ENCODE measurements around the gene SLC37A1. TPM values are rescaled to one million over a fixed set of nuclear protein-coding genes. Genes with fewer than 3 reads are reported as not detected.

Gene SLC37A1
- total and polyA plus RNA-seq, 12 donors: 1.8 to 13.2 (median 5.5) TPM

GRCh38 chr21:42582787-42583476, 69.3 kb downstream of the SLC37A1 start:
- 90 to 92% methylated on average over 22 of the region's 22 CpGs for WGBS, 2 donors
- Histone ChIP-seq H3K4me1 (peaks cover 0 to 6% (median 0%) of the 10 kb centered on the region in 9 donors), H3K9me3 (no peaks in the 10 kb centered on the region), H3K36me3 (peaks cover 0 to 6% (median 0%) of the 10 kb centered on the region in 9 donors), H3K4me3 (no peak overlapping the region), H3K27ac (no peak overlapping the region), H3K27me3 (no peaks in the 10 kb centered on the region)
- no peak for ATAC-seq
- TF ChIP-seq, protein P1, sequence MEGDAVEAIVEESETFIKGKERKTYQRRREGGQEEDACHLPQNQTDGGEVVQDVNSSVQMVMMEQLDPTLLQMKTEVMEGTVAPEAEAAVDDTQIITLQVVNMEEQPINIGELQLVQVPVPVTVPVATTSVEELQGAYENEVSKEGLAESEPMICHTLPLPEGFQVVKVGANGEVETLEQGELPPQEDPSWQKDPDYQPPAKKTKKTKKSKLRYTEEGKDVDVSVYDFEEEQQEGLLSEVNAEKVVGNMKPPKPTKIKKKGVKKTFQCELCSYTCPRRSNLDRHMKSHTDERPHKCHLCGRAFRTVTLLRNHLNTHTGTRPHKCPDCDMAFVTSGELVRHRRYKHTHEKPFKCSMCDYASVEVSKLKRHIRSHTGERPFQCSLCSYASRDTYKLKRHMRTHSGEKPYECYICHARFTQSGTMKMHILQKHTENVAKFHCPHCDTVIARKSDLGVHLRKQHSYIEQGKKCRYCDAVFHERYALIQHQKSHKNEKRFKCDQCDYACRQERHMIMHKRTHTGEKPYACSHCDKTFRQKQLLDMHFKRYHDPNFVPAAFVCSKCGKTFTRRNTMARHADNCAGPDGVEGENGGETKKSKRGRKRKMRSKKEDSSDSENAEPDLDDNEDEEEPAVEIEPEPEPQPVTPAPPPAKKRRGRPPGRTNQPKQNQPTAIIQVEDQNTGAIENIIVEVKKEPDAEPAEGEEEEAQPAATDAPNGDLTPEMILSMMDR (IDR thresholded peaks at IDR 0.05): no peak
- intact Hi-C loops (cut with DNase I): no loop called here
- DNase-seq: no peak

GRCh38 chr21:42583477-42584295, 70.0 kb downstream of the SLC37A1 start:
- TF ChIP-seq, protein P1 (IDR thresholded peaks at IDR 0.05): no peak
- H3K27ac ChIP-seq: no peak overlapping the region
- no peak overlapping the region for H3K4me3 ChIP-seq
- intact Hi-C loops (cut with DNase I): no loop called here
- no peaks in the 10 kb centered on the region for H3K27me3 ChIP-seq
- peaks cover 0 to 3% (median 0%) of the 10 kb centered on the region in 9 donors for H3K4me1 ChIP-seq
- H3K9me3 ChIP-seq: no peaks in the 10 kb centered on the region
- no peak for DNase-seq
- 81 to 82% methylated on average over 20 of the region's 20 CpGs for WGBS, 2 donors
- no peaks in the 10 kb centered on the region for H3K36me3 ChIP-seq
- no peak for ATAC-seq

DNA sequence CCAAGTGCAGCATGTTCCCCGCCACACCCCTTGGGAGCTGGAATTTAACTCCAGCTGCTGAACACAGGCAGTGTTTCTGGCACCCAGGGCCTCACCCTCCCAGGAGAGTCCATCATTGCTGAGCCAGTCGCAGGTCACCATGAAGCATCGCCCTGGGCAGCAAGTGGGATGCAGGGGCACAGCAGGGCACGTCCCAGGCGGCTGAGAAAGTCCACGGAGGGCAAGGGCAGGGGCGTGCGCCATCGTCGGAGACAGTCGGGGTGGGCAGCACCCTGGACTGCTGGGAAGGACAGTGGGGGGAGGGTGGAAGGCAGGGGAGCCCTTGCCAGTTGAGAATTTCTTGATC, 70.6 kb downstream of the SLC37A1 start:
- ATAC-seq (no peak), DNase-seq (no peak)
- Histone ChIP-seq H3K4me3 (no peak overlapping the region), H3K27me3 (no peaks in the 10 kb centered on the region), H3K9me3 (no peaks in the 10 kb centered on the region), H3K36me3 (no peaks in the 10 kb centered on the region), H3K27ac (no peak overlapping the region), H3K4me1 (peaks cover 0 to under 1% (median 0%) of the 10 kb centered on the region in 9 donors)
- WGBS, 2 donors: 84 to 86% methylated on average over 11 of the region's 11 CpGs
- intact Hi-C loops (cut with DNase I): no loop called here
- TF ChIP-seq, protein P1 (IDR thresholded peaks at IDR 0.05): no peak

DNA sequence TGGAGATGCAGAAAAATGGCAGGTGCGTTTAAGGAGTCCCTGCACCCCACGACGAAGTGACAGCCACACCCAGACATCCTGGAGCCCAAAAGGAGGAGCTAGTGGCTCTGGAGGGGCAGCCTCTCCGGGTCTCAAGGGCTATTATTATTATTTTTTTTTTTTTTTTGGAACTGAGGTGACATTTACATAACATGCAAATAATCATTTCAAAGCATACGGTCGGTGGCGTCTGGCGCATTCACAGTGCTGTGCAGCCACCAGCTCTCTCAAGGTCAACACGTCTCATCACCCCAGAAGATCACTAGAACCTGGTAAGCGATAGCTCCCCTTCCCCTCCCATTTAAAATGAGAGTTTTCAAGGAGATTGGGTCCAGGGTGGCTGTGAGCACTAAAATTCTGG, 72.2 kb downstream of the SLC37A1 start:
- Histone ChIP-seq H3K9me3 (no peaks in the 10 kb centered on the region), H3K4me3 (no peak overlapping the region), H3K4me1 (no peaks in the 10 kb centered on the region), H3K27me3 (no peaks in the 10 kb centered on the region), H3K36me3 (no peaks in the 10 kb centered on the region), H3K27ac (no peak overlapping the region)
- ATAC-seq: no peak
- DNase-seq: no peak
- intact Hi-C loops (cut with DNase I): no loop called here
- TF ChIP-seq, protein P1 (IDR thresholded peaks at IDR 0.05): no peak
- 60 to 74% methylated on average over 10 of the region's 10 CpGs for WGBS, 2 donors
